ENCODE results near the gene SELENOP. TPM values are rescaled to one million over a fixed set of nuclear protein-coding genes. Genes with fewer than 3 reads are reported as not detected.

The SELENOP gene
- total RNA-seq, 1 experiment from 2014 or later, result 11.4 TPM

DNA sequence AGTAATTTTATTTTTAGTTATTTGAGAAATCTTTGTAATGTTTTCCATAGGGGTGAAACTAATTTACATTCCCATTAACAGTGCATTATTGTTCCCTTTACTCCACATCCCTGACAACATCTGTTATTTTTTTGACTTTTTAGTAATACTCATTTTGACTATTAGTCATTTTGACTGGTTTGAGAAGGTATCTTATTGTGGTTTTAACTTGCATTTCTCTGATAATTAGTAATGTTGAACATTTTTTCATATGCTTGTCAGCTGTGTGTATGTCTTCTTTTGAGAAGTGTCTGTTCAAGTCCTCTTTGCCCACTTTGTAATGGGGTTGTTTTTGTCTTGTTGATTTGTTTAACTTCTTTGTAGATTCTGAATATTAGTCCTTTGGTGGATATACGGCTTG, 27.6 kb downstream of the SELENOP start (continued):
- TF ChIP-seq CTCF (IDR thresholded peaks at IDR 0.05 in 2 of 3, conservative IDR thresholded peaks at IDR 0.05 in 1 of 3; ENCODE audit: borderline replicate concordance in 1 of 3, insufficient read depth in 1 of 3, low read depth in 2 of 3, low read length in 2 of 3) (no peak), POLR2AphosphoS5 (IDR thresholded peaks at IDR 0.05; ENCODE audit: low read depth, low read length) (no peak)

DNA sequence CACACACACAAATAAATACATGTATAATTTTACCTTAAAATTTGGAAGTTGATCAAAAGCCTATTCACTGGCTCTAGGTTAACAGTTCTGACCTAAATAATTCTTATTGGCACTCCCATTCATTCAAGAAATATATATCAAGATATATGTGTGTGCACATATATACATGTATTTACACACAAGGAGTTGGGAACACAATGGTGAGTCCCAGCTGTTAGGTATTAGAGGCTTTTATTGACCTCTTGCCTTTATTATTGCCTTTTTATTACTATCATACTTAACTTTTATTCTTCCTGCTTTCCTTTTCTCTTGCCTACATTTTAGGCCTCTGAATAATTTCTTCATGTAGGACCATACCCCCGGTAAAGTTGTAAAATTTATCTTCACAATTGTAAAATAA, 30.1 kb downstream of the SELENOP start:
- Histone ChIP-seq H3K79me2 (ENCODE audit: insufficient read depth, low read length) (no peaks in the 10 kb centered on the region), H3K9ac (ENCODE audit: low read length) (no peak overlapping the region), H3K4me3 (replicated peaks in 1 of 2; ENCODE audit: low read depth in 1 of 2, low read length in 2 of 2) (no peak overlapping the region), H3K4me2 (ENCODE audit: low read length) (no peak overlapping the region), H3K27ac (ENCODE audit: low read depth, low read length) (no peak overlapping the region), H4K20me1 (ENCODE audit: insufficient read depth) (no peaks in the 10 kb centered on the region), H3K4me1 (ENCODE audit: control insufficient read depth in 1 of 2, insufficient read depth in 2 of 2, low read length in 2 of 2) (no peaks in the 10 kb centered on the region), H3K9me2 (ENCODE audit: insufficient read depth) (no peaks in the 10 kb centered on the region), H3K9me3 (ENCODE audit: control insufficient read depth in 1 of 2, insufficient read depth in 1 of 2, low read depth in 1 of 2, low read length in 2 of 2) (peaks cover 0 to 10% of the 10 kb centered on the region in 2 experiments; a peak in 1 of 4 replicates), H3K27me3 (ENCODE audit: insufficient read depth, low read length) (no peaks in the 10 kb centered on the region), H2AFZ (ENCODE audit: low read depth, low read length, poor library complexity, severe bottlenecking) (no peak overlapping the region), H3K36me3 (ENCODE audit: control insufficient read depth in 1 of 2, insufficient read depth in 2 of 2, low read length in 2 of 2) (no peaks in the 10 kb centered on the region)
- ChIA-PET CTCF (no interaction called here), RAD21 (ENCODE audit: low non-redundant PET in 1 of 2, low total read pairs in 2 of 2, uncharacterized antibody in 2 of 2, unreplicated experiment in 2 of 2) (no interaction called here), POLR2A (no interaction called here)
- no peak for ATAC-seq
- intact Hi-C loops (cut with micrococcal nuclease), result no loop called here
- TF ChIP-seq CEBPB (IDR thresholded peaks at IDR 0.05; ENCODE audit: low read depth) (no peak), JUND (IDR thresholded peaks at IDR 0.05) (no peak), CBX3 (IDR thresholded peaks at IDR 0.05; ENCODE audit: low read depth) (no peak)
- TF ChIP-seq, protein P1, sequence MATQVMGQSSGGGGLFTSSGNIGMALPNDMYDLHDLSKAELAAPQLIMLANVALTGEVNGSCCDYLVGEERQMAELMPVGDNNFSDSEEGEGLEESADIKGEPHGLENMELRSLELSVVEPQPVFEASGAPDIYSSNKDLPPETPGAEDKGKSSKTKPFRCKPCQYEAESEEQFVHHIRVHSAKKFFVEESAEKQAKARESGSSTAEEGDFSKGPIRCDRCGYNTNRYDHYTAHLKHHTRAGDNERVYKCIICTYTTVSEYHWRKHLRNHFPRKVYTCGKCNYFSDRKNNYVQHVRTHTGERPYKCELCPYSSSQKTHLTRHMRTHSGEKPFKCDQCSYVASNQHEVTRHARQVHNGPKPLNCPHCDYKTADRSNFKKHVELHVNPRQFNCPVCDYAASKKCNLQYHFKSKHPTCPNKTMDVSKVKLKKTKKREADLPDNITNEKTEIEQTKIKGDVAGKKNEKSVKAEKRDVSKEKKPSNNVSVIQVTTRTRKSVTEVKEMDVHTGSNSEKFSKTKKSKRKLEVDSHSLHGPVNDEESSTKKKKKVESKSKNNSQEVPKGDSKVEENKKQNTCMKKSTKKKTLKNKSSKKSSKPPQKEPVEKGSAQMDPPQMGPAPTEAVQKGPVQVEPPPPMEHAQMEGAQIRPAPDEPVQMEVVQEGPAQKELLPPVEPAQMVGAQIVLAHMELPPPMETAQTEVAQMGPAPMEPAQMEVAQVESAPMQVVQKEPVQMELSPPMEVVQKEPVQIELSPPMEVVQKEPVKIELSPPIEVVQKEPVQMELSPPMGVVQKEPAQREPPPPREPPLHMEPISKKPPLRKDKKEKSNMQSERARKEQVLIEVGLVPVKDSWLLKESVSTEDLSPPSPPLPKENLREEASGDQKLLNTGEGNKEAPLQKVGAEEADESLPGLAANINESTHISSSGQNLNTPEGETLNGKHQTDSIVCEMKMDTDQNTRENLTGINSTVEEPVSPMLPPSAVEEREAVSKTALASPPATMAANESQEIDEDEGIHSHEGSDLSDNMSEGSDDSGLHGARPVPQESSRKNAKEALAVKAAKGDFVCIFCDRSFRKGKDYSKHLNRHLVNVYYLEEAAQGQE (IDR thresholded peaks at IDR 0.05; ENCODE audit: low read depth), result no peak
- DNase-seq (ENCODE audit: low read depth, low spot score), result no peak
- BruUV-seq (replicated peaks), result no TSS peak

Measured in HCT116 (cell line).